ENCODE results near the gene LRRC73. TPM values are rescaled to one million over a fixed set of nuclear protein-coding genes. Genes with fewer than 3 reads are reported as not detected.

LRRC73 gene
- total and polyA plus RNA-seq, 2 donors (not counting 1 experiment from before 2014, with no cell fraction given) = 0.18 to 0.33 TPM

DNA sequence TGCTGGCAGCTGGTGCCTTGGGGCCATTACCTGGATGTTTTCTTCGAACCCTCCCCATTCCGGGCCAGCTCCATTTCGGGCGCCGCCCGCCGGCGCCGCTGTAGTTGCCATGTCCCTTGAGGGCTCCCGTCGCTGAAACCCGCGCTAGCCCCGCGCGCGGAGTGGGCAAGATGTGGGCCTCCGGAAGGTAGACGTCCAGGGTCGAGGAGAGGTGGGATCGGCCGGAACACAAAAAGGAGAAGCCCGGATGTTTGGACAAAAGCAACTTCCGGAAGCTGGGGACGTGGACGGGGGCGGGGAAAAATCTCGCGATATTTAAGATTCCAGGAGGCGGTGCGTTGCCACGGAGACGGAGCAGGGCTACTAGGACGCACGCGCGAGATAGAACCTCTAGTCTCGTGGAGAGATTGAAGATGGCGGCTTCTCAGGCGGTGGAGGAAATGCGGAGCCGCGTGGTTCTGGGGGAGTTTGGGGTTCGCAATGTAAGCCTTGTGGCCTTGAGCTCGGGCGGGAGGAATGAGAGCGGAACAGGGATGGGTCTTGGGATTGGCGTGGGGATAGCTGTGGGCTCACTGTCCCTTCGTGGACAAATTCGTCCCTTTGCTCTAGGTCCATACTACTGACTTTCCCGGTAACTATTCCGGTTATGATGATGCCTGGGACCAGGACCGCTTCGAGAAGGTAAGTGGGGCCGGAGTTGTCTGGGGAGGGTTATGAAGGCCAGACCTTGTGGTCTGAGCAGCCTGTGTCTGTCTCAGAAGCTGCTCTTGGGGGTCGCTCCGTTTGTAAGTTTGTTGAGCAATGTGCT lies 6.8 kb upstream of the LRRC73 start, which contains the start of the genes POLR1C and YIPF3:
TSS of gene POLR1C (plus strand) at position 393 of the 808 bp plus-strand sequence. CDS start at position 414, 21 bp downstream.
TSS of gene YIPF3 (minus strand) at position 230 of the 808 bp plus-strand sequence. CDS start at position 111, 119 bp downstream.
- peaks cover 49% of the 10 kb centered on the region for H3K79me2 ChIP-seq (ENCODE audit: control insufficient read depth, insufficient read depth, low read length)
- peak; percentile 94 to 99 for DNase-seq (ENCODE audit: low read depth in 2 of 2)
- no peaks in the 10 kb centered on the region for H4K20me1 ChIP-seq (ENCODE audit: control insufficient read depth, extremely low read depth, insufficient read depth, low read length)
- H3K27me3 ChIP-seq (ENCODE audit: control insufficient read depth, insufficient read depth, low read length) = no peaks in the 10 kb centered on the region
- peak within 1 kb of the TSS; percentile 87 for H3K9ac ChIP-seq (ENCODE audit: insufficient read depth, low read length)
- TF ChIP-seq EZH2 (IDR thresholded peaks at IDR 0.05; ENCODE audit: low read length, missing control alignments) = no peak
- no peak for TF ChIP-seq CTCF (conservative IDR thresholded peaks at IDR 0.05 in 1 of 2, IDR thresholded peaks at IDR 0.05 in 1 of 2; ENCODE audit: low read depth in 1 of 2, low read length in 2 of 2)
- H3K27ac ChIP-seq (ENCODE audit: insufficient read depth, low read length) = peak within 1 kb of the TSS; percentile 86
- peak within 1 kb of the TSS; percentile 74 to 99 (median 90) for H3K4me3 ChIP-seq (replicated peaks in 1 of 4; ENCODE audit: control extremely low read depth in 1 of 4, insufficient read depth in 1 of 4, low read depth in 3 of 4, low read length in 4 of 4)
- H2AFZ ChIP-seq (ENCODE audit: low read length) = peak within 1 kb of the TSS; percentile 98
- H3K9me3 ChIP-seq (ENCODE audit: control insufficient read depth, insufficient read depth, low read depth, low read length) = no peaks in the 10 kb centered on the region
- H3K4me2 ChIP-seq (ENCODE audit: extremely low read depth, insufficient read depth, low read length) = peak within 1 kb of the TSS; percentile 99
- peaks cover 36% of the 10 kb centered on the region for H3K36me3 ChIP-seq (ENCODE audit: control insufficient read depth, insufficient read depth, low read length)
- peaks cover 11% of the 10 kb centered on the region for H3K4me1 ChIP-seq (ENCODE audit: control insufficient read depth, extremely low read depth, insufficient read depth, low read length)

DNA sequence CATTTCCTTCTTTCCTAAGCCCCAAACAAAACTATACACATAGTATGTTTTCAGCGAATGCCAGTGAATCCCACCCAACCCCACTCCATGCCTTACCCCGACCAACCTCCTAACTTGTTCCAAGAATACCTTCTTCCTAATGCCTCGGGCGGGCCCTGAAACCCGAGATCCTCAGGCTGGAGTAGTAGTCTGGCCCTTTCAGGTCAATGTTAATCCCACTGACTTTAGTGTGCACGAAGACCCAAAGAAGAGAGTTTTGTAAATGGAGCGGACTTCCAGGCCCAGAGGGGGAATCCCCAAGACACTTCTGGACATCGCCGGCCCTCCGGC lies 6.2 kb upstream of the LRRC73 start:
- TF ChIP-seq CTCF (conservative IDR thresholded peaks at IDR 0.05 in 1 of 2, IDR thresholded peaks at IDR 0.05 in 1 of 2; ENCODE audit: low read depth in 1 of 2, low read length in 2 of 2) (no peak), EZH2 (IDR thresholded peaks at IDR 0.05; ENCODE audit: low read length, missing control alignments) (no peak)

GRCh38 chr6:43515808-43516207 lies 5.7 kb upstream of the LRRC73 start:
- Histone ChIP-seq H4K20me1 (ENCODE audit: control insufficient read depth, extremely low read depth, insufficient read depth, low read length) (no peaks in the 10 kb centered on the region), H3K27ac (ENCODE audit: insufficient read depth, low read length) (peak overlapping the region; percentile 86), H3K4me3 (replicated peaks in 1 of 4; ENCODE audit: control extremely low read depth in 1 of 4, insufficient read depth in 1 of 4, low read depth in 3 of 4, low read length in 4 of 4) (peak overlapping the region; percentile 74 to 99 (median 90)), H3K9ac (ENCODE audit: insufficient read depth, low read length) (peak overlapping the region; percentile 87), H3K4me1 (ENCODE audit: control insufficient read depth, extremely low read depth, insufficient read depth, low read length) (peaks cover 9% of the 10 kb centered on the region), H3K79me2 (ENCODE audit: control insufficient read depth, insufficient read depth, low read length) (peaks cover 49% of the 10 kb centered on the region), H3K9me3 (ENCODE audit: control insufficient read depth, insufficient read depth, low read depth, low read length) (no peaks in the 10 kb centered on the region), H3K4me2 (ENCODE audit: extremely low read depth, insufficient read depth, low read length) (peak overlapping the region; percentile 94), H3K36me3 (ENCODE audit: control insufficient read depth, insufficient read depth, low read length) (peaks cover 35% of the 10 kb centered on the region), H3K27me3 (ENCODE audit: control insufficient read depth, insufficient read depth, low read length) (no peaks in the 10 kb centered on the region), H2AFZ (ENCODE audit: low read length) (no peak overlapping the region)
- TF ChIP-seq CTCF (conservative IDR thresholded peaks at IDR 0.05 in 1 of 2, IDR thresholded peaks at IDR 0.05 in 1 of 2; ENCODE audit: low read depth in 1 of 2, low read length in 2 of 2) (no peak), EZH2 (IDR thresholded peaks at IDR 0.05; ENCODE audit: low read length, missing control alignments) (no peak)
- DNase-seq (ENCODE audit: low read depth in 2 of 2) = no peak

More for the DNA sequence above, 6.2 kb upstream of the LRRC73 start:
- no peak for DNase-seq (ENCODE audit: low read depth in 2 of 2)
- peak overlapping the region; percentile 94 for H3K4me2 ChIP-seq (ENCODE audit: extremely low read depth, insufficient read depth, low read length)
- H3K9me3 ChIP-seq (ENCODE audit: control insufficient read depth, insufficient read depth, low read depth, low read length) = no peaks in the 10 kb centered on the region
- peak overlapping the region; percentile 87 for H3K9ac ChIP-seq (ENCODE audit: insufficient read depth, low read length)
- no peaks in the 10 kb centered on the region for H4K20me1 ChIP-seq (ENCODE audit: control insufficient read depth, extremely low read depth, insufficient read depth, low read length)
- no peaks in the 10 kb centered on the region for H3K27me3 ChIP-seq (ENCODE audit: control insufficient read depth, insufficient read depth, low read length)
- peaks cover 49% of the 10 kb centered on the region for H3K79me2 ChIP-seq (ENCODE audit: control insufficient read depth, insufficient read depth, low read length)
- peak overlapping the region; percentile 45 for H2AFZ ChIP-seq (ENCODE audit: low read length)
- peaks cover 36% of the 10 kb centered on the region for H3K36me3 ChIP-seq (ENCODE audit: control insufficient read depth, insufficient read depth, low read length)
- H3K4me1 ChIP-seq (ENCODE audit: control insufficient read depth, extremely low read depth, insufficient read depth, low read length) = peaks cover 9% of the 10 kb centered on the region
- peak overlapping the region; percentile 74 to 99 (median 90) for H3K4me3 ChIP-seq (replicated peaks in 1 of 4; ENCODE audit: control extremely low read depth in 1 of 4, insufficient read depth in 1 of 4, low read depth in 3 of 4, low read length in 4 of 4)
- H3K27ac ChIP-seq (ENCODE audit: insufficient read depth, low read length) = peak overlapping the region; percentile 86

Measured in fibroblast of lung (primary cell).